HepG2 (cell line): Measurements from ENCODE around the gene GRAMD1B. TPM values are rescaled to one million over a fixed set of nuclear protein-coding genes. Genes with fewer than 3 reads are reported as not detected.

Experiments used
- ELF4 ChIP-seq: sonication (generic); formaldehyde crosslinking; IDR thresholded peaks from 2 replicates; pipeline ENCODE4 v1.5.0; 2020; ENCODE audit warnings: missing genetic modification reagents, mild to moderate bottlenecking, moderate library complexity, borderline replicate concordance
- FOSL1 ChIP-seq: sonication (generic); formaldehyde crosslinking; IDR thresholded peaks from 2 replicates; pipeline ENCODE4 v1.9.0; 2021; ENCODE audit warnings: missing genetic modification reagents, borderline replicate concordance
- FOXC1 ChIP-seq: sonication (generic); formaldehyde crosslinking; IDR thresholded peaks from 2 replicates; pipeline ENCODE4 v1.8.0; 2022; ENCODE audit warnings: mild to moderate bottlenecking, missing genetic modification reagents, borderline replicate concordance
- GRHL1 ChIP-seq: sonication (generic); formaldehyde crosslinking; conservative IDR thresholded peaks from 2 replicates; pipeline ENCODE4 v1.8.0; 2022; ENCODE audit warnings: missing genetic modification reagents
- HES4 ChIP-seq: sonication (generic); formaldehyde crosslinking; IDR thresholded peaks from 2 replicates; pipeline ENCODE4 v1.9.0; 2021; ENCODE audit warnings: mild to moderate bottlenecking, missing genetic modification reagents, borderline replicate concordance
- HNRNPLL ChIP-seq: fragments of 200-400 bp; formaldehyde crosslinking; IDR thresholded peaks from 2 replicates; pipeline ENCODE4 v1.6.1; 2017; ENCODE audit warnings: mild to moderate bottlenecking, low read depth, low read length; ENCODE audit not compliant: poor library complexity, severe bottlenecking
- KDM2A ChIP-seq: sonication (generic); formaldehyde crosslinking; IDR thresholded peaks from 2 replicates; pipeline ENCODE4 v1.4.0; 2020; ENCODE audit warnings: low read depth, missing genetic modification reagents, borderline replicate concordance
- PCBP2 ChIP-seq: fragments of 200-400 bp; formaldehyde crosslinking; optimal IDR thresholded peaks from 2 replicates; pipeline ENCODE3; 2018; ENCODE audit warnings: low read length, low read depth; ENCODE audit not compliant: poor library complexity, severe bottlenecking
- RBM39 ChIP-seq: fragments of 200-400 bp; formaldehyde crosslinking; IDR thresholded peaks from one replicate; pipeline ENCODE4 v1.6.1; 2018; ENCODE audit warnings: antibody characterized with exemption, mild to moderate bottlenecking, low read depth, low read length; ENCODE audit not compliant: poor library complexity, severe bottlenecking
- RFX3 ChIP-seq: IDR thresholded peaks from 2 replicates; pipeline ENCODE4 v1.6.1; 2016; ENCODE audit warnings: missing biosample characterization, missing genetic modification reagents
- SIN3A ChIP-seq: IDR thresholded peaks from 2 replicates; pipeline ENCODE4 v1.6.1; 2011; ENCODE audit warnings: low read depth, mild to moderate bottlenecking, control low read depth, low read length, borderline replicate concordance
- STAT6 ChIP-seq: sonication (generic); formaldehyde crosslinking; IDR thresholded peaks from 2 replicates; pipeline ENCODE4 v1.4.0; 2020; ENCODE audit warnings: missing genetic modification reagents, mild to moderate bottlenecking, borderline replicate concordance
- TEAD2 ChIP-seq: sonication (generic); formaldehyde crosslinking; IDR thresholded peaks from 2 replicates; pipeline ENCODE4 v1.9.0; 2021; ENCODE audit warnings: missing genetic modification reagents
- TEAD3 ChIP-seq: optimal IDR thresholded peaks from 2 replicates; pipeline ENCODE3; 2016; ENCODE audit warnings: borderline replicate concordance
- TOE1 ChIP-seq: sonication (generic); formaldehyde crosslinking; IDR thresholded peaks from 2 replicates; pipeline ENCODE4 v1.4.0; 2020; ENCODE audit warnings: mild to moderate bottlenecking, missing genetic modification reagents
- TSC22D2 ChIP-seq: sonication (generic); formaldehyde crosslinking; IDR thresholded peaks from 2 replicates; pipeline ENCODE4 v1.5.1; 2020; ENCODE audit warnings: missing genetic modification reagents, mild to moderate bottlenecking, borderline replicate concordance
- ZNF253 ChIP-seq: sonication (generic); formaldehyde crosslinking; IDR thresholded peaks from 2 replicates; pipeline ENCODE4 v1.8.0; 2022; ENCODE audit warnings: mild to moderate bottlenecking, missing genetic modification reagents, borderline replicate concordance
- ZNF431 ChIP-seq: sonication (generic); formaldehyde crosslinking; IDR thresholded peaks from 2 replicates; pipeline ENCODE4 v1.9.0; 2022; ENCODE audit warnings: missing genetic modification reagents, low read depth, mild to moderate bottlenecking, borderline replicate concordance
- ZNF550 ChIP-seq: sonication (generic); formaldehyde crosslinking; IDR thresholded peaks from 2 replicates; pipeline ENCODE4 v1.4.0; 2020; ENCODE audit warnings: mild to moderate bottlenecking, missing genetic modification reagents, borderline replicate concordance
- polyA plus RNA-seq, 8 experiments: library from polyadenylated mRNA; depleted of rRNA in 3 of 8; stranded (reverse) in 7 of 8; unstranded in 1 of 8; fragments of >200 nt; fragmentation: Illumina TruSeq in 4 of 8; extraction: Trizol in 4 of 8; gene quantifications; 2 replicates each; pipeline versions ENCODE4 v1.2.1 to v1.2.3, GENCODE V29; 2011 to 2016; ENCODE audit warnings: low read depth in 4 of 8, missing spikeins in 1 of 8, mixed read lengths in 1 of 8; ENCODE audit not compliant: insufficient read depth in 1 of 8
- total RNA-seq, 5 experiments: library from RNA; depleted of rRNA; stranded (reverse); fragments of >200 nt; fragmentation: Illumina TruSeq; extraction: Trizol; gene quantifications; 2 replicates each; pipeline ENCODE4 v1.2.3, GENCODE V29; 2016; ENCODE audit warnings: low read depth in 1 of 5
- TF ChIP-seq, protein P1 (sequence below): sonication (generic); formaldehyde crosslinking; IDR thresholded peaks from 2 replicates; pipeline ENCODE4 v1.4.0; 2020; ENCODE audit warnings: missing genetic modification reagents
- TF ChIP-seq, protein P2 (sequence below): IDR thresholded peaks from 2 replicates; pipeline ENCODE4 v1.6.1; 2016; ENCODE audit warnings: mild to moderate bottlenecking, missing biosample characterization, missing genetic modification reagents

GRAMD1B gene
- total and polyA plus RNA-seq, 2 of the 13 experiments (the other 11 are each of a cell fraction or from before 2014, with no cell fraction given), result 0.12 TPM; not detected in 1

GRCh38 chr11:123653827-123654565 lies 223.9 kb downstream of the GRAMD1B start (continued):
- TF ChIP-seq ZNF550 (CRISPR knock-in tag) (no peak), SIN3A (0 out of 2 replicates have a peak, but pooled peaks have one; percentile 41), RFX3 (CRISPR knock-in tag) (no peak), TEAD2 (CRISPR knock-in tag) (no peak), HNRNPLL (no peak), RBM39 (no peak), ZNF253 (CRISPR knock-in tag) (no peak), FOXC1 (no peak), ELF4 (no peak), ZNF431 (CRISPR knock-in tag) (peak; percentile 68; the same call in 1 of the 2 replicates), PCBP2 (no peak), TSC22D2 (CRISPR knock-in tag) (no peak), HES4 (CRISPR knock-in tag) (0 out of 2 replicates have a peak, but pooled peaks have one; percentile 47), FOSL1 (CRISPR knock-in tag) (no peak), STAT6 (CRISPR knock-in tag) (no peak), TOE1 (CRISPR knock-in tag) (no peak), KDM2A (CRISPR knock-in tag) (0 out of 2 replicates have a peak, but pooled peaks have one; percentile 41), TEAD3 (CRISPR knock-in tag) (no peak), GRHL1 (CRISPR knock-in tag) (no peak)
- TF ChIP-seq, protein P1, sequence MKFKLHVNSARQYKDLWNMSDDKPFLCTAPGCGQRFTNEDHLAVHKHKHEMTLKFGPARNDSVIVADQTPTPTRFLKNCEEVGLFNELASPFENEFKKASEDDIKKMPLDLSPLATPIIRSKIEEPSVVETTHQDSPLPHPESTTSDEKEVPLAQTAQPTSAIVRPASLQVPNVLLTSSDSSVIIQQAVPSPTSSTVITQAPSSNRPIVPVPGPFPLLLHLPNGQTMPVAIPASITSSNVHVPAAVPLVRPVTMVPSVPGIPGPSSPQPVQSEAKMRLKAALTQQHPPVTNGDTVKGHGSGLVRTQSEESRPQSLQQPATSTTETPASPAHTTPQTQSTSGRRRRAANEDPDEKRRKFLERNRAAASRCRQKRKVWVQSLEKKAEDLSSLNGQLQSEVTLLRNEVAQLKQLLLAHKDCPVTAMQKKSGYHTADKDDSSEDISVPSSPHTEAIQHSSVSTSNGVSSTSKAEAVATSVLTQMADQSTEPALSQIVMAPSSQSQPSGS (CRISPR knock-in tag), result no peak
- TF ChIP-seq, protein P2, sequence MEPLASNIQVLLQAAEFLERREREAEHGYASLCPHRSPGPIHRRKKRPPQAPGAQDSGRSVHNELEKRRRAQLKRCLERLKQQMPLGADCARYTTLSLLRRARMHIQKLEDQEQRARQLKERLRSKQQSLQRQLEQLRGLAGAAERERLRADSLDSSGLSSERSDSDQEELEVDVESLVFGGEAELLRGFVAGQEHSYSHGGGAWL (CRISPR knock-in tag), result peak; percentile 80
